Measurements from ENCODE around the gene DNASE1L1. TPM values are rescaled to one million over a fixed set of nuclear protein-coding genes. Genes with fewer than 3 reads are reported as not detected.

DNASE1L1 gene, protein sequence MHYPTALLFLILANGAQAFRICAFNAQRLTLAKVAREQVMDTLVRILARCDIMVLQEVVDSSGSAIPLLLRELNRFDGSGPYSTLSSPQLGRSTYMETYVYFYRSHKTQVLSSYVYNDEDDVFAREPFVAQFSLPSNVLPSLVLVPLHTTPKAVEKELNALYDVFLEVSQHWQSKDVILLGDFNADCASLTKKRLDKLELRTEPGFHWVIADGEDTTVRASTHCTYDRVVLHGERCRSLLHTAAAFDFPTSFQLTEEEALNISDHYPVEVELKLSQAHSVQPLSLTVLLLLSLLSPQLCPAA
- total RNA-seq, result 52.5 TPM

DNA sequence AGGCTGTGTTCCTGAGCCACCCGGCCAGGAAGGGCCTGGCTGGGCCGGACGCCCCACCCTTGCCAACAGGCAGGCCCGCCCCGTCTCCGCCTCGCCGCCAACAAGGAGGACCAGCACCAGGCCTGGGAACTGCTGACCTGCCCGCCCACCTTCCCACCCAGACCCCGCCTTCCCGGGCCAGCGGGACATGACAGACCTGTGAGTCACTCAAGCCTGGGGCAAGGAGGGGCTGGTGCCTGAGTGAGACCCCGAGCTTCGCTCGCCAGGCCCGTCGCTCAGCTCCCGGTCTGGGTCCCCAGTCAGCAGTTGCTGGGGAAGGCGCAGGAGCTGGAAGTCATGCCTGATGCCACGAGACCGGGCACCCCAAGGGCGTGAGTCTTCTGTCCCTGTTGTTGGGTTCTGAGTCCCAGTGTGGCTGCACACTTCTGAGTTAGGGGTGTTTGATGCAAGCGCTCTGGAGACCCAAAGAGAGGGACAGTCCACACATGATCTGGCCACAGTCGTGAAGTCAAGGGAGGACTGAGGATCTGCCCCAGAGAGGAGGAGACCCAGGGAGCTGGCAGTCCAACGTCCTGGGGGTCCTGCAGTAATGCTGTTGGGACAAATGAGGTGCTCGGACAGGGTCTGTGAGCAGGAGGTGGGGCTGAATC is at the start of gene DNASE1L1:
TSS of gene DNASE1L1 (minus strand) at position 33 of the 650 bp plus-strand sequence. CDS start 3,686 bp downstream, outside the sequence.
- H3K4me1 ChIP-seq, result peaks cover 0 to 9% of the 10 kb centered on the region in 2 donors
- DNase-seq (ENCODE audit: low spot score in 2 of 2), result peak; percentile 89 to 96
- peak within 1 kb of the TSS; percentile 27 to 58 for H3K4me3 ChIP-seq
- no peaks in the 10 kb centered on the region for H3K9me3 ChIP-seq
- H3K27me3 ChIP-seq, result no peaks in the 10 kb centered on the region
- TF ChIP-seq, protein P1, sequence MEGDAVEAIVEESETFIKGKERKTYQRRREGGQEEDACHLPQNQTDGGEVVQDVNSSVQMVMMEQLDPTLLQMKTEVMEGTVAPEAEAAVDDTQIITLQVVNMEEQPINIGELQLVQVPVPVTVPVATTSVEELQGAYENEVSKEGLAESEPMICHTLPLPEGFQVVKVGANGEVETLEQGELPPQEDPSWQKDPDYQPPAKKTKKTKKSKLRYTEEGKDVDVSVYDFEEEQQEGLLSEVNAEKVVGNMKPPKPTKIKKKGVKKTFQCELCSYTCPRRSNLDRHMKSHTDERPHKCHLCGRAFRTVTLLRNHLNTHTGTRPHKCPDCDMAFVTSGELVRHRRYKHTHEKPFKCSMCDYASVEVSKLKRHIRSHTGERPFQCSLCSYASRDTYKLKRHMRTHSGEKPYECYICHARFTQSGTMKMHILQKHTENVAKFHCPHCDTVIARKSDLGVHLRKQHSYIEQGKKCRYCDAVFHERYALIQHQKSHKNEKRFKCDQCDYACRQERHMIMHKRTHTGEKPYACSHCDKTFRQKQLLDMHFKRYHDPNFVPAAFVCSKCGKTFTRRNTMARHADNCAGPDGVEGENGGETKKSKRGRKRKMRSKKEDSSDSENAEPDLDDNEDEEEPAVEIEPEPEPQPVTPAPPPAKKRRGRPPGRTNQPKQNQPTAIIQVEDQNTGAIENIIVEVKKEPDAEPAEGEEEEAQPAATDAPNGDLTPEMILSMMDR (IDR thresholded peaks at IDR 0.05), result no peak
- H3K36me3 ChIP-seq, result peaks cover 3% of the 10 kb centered on the region in 2 donors
- H3K27ac ChIP-seq, result peak within 1 kb of the TSS; percentile 85 to 88
- intact Hi-C loops (cut with DNase I), result loop anchor here (5.0 kb wide), 1 partner anchor 33 kb away; the partner anchor contains the start of gene FAM50A

DNA sequence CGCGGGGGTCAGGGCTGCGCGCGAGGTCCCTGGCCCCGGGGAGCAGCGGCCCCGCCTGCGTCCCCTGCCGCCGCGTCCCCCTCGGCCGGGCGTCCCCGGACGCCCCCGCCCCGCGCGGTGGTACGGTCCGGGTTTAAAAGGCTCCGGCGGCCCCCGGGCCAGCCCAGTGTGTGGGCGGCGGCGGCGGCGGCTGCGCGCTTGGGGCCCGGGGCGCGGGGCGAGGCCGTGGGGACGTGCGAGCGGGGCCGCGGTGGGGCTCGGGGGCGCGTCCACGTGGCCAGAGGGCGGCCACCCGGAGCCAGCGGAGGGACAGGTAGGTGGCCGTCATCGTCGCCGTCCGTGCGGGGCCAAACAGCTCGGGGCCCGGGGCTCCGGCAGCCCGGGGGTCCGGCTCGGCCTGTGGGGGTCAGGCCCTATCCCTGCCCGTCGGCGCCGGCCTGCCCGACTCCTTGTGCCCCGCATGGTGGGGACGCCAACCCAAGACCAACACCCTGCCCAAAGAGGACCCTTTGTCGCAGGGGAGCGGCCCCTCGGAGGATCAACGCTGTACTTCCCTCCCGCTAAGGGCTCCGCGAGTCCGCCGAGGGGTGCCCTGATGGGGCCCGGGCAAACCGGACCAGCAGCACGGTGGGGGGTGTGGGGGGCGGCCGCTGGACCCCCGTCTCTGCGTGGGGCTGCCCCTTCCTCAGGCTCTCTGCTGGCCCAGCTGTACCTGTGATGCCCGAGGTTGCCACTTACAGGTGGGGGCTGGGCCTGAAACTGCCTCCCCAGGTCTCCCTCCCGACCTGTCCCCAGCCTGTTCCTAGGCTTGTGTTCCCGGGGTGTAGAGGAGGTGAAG is 49.3 kb upstream of the DNASE1L1 start, which contains the start of gene PLXNA3:
TSS of gene PLXNA3 (plus strand) at position 166 of the 838 bp plus-strand sequence. CDS start 1,903 bp downstream, outside the sequence.
- DNase-seq (ENCODE audit: low spot score in 2 of 2), result no peak
- H3K27me3 ChIP-seq, result no peaks in the 10 kb centered on the region
- peak within 1 kb of the TSS; percentile 53 to 82 for H3K27ac ChIP-seq
- H3K9me3 ChIP-seq, result no peaks in the 10 kb centered on the region
- intact Hi-C loops (cut with DNase I), result no loop called here
- H3K36me3 ChIP-seq, result peaks cover 0 to under 1% of the 10 kb centered on the region in 2 donors
- no peaks in the 10 kb centered on the region for H3K4me1 ChIP-seq
- TF ChIP-seq, protein P1 (IDR thresholded peaks at IDR 0.05), result no peak
- peak within 1 kb of the TSS; percentile 60 to 89 for H3K4me3 ChIP-seq

DNA sequence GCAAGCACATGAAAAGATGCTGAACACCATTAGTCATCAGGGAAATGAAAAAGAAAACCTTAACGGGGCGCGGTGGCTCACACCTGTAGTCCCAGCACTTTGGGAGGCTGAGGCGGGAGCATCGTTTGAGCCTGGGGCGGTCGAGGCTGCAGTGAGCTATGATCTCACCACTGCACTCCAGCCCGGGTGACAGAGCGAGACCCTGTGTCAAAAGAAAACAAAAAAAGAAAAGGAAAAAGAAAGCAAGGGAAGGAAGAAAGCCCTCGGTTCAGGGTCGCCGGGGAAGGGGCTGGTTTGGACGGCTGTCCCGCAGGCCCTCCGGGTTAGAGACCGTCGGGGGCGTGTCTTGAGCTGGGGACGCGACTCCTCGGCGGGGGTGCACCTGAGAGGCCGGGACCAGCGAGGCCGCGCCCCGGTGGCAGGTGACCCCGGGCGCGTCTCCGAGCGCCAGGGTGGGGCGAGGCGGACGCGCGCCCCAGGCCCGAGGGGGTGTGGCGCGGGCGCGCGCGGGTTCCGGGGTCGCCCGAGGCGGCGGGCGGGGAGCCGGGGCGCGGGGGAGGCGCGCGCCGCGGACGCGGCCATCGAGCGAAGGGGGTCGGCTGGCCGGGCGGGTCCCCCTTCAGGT is 48.5 kb upstream of the DNASE1L1 start:
- DNase-seq (ENCODE audit: low spot score in 2 of 2), result no peak
- H3K27me3 ChIP-seq, result no peaks in the 10 kb centered on the region
- no peaks in the 10 kb centered on the region for H3K36me3 ChIP-seq
- peak overlapping the region in 1 of 2 donors; percentile 82 for H3K27ac ChIP-seq
- H3K4me1 ChIP-seq, result no peaks in the 10 kb centered on the region
- H3K4me3 ChIP-seq, result peak overlapping the region; percentile 60 to 89
- TF ChIP-seq, protein P1 (IDR thresholded peaks at IDR 0.05), result no peak
- no peaks in the 10 kb centered on the region for H3K9me3 ChIP-seq
- intact Hi-C loops (cut with DNase I), result no loop called here

GRCh38 chrX:154452823-154453222 is 43.8 kb upstream of the DNASE1L1 start:
- no peaks in the 10 kb centered on the region for H3K27me3 ChIP-seq
- peaks cover 26 to 28% of the 10 kb centered on the region in 2 donors for H3K36me3 ChIP-seq
- no peak overlapping the region for H3K27ac ChIP-seq
- no peak overlapping the region for H3K4me3 ChIP-seq
- no peaks in the 10 kb centered on the region for H3K9me3 ChIP-seq
- H3K4me1 ChIP-seq, result no peaks in the 10 kb centered on the region
- intact Hi-C loops (cut with DNase I), result no loop called here
- DNase-seq (ENCODE audit: low spot score in 2 of 2), result no peak
- TF ChIP-seq, protein P1 (IDR thresholded peaks at IDR 0.05), result no peak

DNA sequence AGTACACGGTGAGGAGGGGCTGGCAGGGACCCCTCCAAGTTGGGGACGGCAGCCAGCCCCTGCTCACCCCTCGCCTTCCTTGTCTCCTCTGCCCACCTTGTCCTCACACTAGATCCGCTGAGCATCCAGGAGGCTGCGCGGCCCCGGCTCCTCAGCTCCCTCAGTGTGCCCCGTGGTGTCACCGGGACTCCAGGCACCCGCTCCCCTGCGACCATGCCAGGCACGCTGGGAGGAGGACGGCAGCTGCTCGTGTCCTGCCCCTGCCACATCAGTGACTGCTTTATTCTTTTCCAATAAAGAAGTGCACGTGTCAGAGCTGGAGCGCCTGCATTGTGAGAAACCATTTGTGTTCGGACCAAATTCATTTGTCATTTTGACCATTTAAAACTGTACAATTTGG is 41.3 kb upstream of the DNASE1L1 start:
- H3K36me3 ChIP-seq, result peaks cover 26 to 28% of the 10 kb centered on the region in 2 donors
- TF ChIP-seq, protein P1 (IDR thresholded peaks at IDR 0.05), result no peak
- peaks cover 0 to 1% of the 10 kb centered on the region in 2 donors for H3K4me1 ChIP-seq
- H3K27me3 ChIP-seq, result no peaks in the 10 kb centered on the region
- no peak overlapping the region for H3K27ac ChIP-seq
- no peaks in the 10 kb centered on the region for H3K9me3 ChIP-seq
- no peak overlapping the region for H3K4me3 ChIP-seq
- intact Hi-C loops (cut with DNase I), result no loop called here
- no peak for DNase-seq (ENCODE audit: low spot score in 2 of 2)
